Stimulated activated CD8-positive, alpha-beta memory T cell treated with anti-CD3 and anti-CD28 coated beads, Interleukin-7, amount 100 ng/mL, for 24 hours (primary cell): Measurements from ENCODE around the gene PRPF40B.

Experiments used
- DNase-seq: peaks from one replicate; pipeline ENCODE4 v3.0.0-alpha.2; 2020; ENCODE audit warnings: low read depth

The PRPF40B gene

DNA sequence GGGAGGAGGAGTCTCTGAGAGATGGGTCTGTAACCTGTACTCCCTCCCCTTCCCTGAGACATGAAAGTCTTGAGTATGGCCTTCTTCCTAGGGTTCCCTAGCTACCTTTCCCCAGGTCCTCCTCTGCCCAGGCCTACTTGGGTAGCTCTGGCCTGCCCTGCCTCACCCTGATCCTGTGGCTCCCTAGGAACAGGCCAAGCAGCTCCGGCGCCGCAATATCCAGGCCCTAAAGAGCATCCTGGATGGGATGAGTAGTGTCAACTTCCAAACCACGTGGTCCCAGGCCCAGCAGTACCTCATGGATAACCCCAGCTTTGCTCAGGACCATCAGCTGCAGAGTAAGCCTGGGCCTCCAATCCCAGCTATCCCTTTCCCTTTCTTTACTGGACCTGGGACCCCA, 12.3 kb downstream of the PRPF40B start:
- no peak for DNase-seq

- DNase-seq: no peak
Measured at GRCh38 chr12:49636574-49636973, 13.2 kb downstream of the PRPF40B start.

GRCh38 chr12:49636979-49637755, 13.8 kb downstream of the PRPF40B start:
- DNase-seq: no peak

- no peak for DNase-seq
Measured at GRCh38 chr12:49641748-49642369, 18.5 kb downstream of the PRPF40B start.

- no peak for DNase-seq
Measured at GRCh38 chr12:49642370-49642802, 19.0 kb downstream of the PRPF40B start.

- DNase-seq: no peak
Measured at GRCh38 chr12:49643135-49643534, 19.8 kb downstream of the PRPF40B start.

GRCh38 chr12:49643961-49644619, 20.7 kb downstream of the PRPF40B start:
- DNase-seq: no peak

- DNase-seq: peak; percentile 65
Measured at GRCh38 chr12:49644620-49644994, 21.2 kb downstream of the PRPF40B start.

DNA sequence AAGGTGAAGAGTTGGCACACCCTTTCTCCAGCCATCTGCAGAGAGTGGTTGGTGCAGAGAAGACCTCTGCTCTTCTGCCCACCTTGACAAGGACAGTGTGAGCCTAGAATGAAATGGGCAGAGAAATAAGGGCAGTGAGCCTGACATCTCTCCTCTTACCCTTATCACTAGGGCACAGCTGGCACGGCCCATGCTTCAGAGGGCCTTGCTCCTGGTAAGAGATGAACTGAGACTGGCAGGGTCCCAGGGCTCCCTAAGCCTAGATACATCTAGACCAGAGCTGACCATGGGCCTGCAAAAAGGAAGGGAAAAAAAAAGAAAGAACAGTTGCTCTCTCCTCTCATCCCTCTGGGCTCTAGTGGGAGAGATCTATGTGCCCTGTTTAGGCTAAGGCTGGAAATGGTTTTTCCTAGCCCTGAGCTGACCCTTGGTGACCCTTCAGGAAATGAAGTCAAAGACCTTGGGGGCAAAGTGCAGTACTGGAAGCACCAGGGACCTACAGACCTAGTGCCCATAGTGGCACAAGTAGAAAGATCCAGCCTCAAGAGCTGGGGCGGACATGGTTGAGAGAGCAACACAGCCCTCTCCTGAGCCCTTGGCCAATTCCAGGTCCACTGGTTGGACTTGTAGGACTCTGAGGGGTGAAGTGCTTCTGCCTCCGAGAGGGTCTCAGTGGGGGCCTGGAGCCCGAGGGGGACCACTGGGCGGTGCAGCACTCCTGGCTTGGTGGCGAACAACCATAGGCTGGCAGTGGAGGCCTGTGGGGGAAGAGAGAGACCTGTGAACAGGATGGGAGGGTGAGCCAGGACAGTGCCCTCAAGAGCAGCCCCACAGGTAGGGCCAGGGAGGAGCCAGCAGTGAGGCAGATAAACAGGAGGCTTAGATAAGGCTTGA, 22.0 kb downstream of the PRPF40B start:
- no peak for DNase-seq

GRCh38 chr12:49646331-49646830, 23.0 kb downstream of the PRPF40B start:
- no peak for DNase-seq

DNA sequence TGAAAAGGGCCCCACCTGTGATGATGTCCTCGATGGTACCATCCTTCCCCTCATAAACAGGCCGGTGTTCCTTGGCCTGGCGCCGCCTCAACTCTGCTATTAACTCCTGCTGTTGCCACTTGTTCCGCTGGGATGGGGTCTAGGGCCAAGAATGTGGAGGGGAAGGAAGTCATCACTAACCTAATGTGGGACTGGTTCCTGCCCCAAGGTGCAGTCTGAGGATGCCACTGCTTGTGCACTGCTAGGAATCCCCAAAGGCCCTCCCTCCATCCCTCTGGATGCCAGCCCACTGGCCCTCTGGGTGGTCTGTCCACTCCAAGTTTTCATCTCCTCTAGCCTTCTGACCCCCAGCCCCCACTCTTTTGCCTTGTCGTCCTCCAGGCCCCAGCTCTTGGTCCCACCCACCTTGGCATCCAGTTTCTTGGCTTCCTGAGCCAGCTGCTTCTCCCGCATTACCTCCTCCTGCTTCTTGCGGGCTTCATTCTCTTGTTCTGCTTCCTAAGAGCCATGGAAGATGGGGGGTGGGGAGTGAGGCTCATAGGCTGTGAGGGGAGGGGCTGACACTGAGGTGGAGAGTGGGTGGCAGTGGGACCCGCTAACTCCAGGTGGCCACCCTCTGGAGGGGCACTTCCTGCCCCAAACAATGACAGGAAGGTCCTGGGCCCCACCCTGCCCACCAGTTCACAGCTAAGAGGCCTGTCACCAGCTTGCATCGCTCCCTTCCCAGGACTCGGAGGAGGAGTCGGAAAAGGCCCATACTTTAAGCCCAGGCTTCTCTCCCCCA, 23.7 kb downstream of the PRPF40B start:
- DNase-seq: no peak

DNA sequence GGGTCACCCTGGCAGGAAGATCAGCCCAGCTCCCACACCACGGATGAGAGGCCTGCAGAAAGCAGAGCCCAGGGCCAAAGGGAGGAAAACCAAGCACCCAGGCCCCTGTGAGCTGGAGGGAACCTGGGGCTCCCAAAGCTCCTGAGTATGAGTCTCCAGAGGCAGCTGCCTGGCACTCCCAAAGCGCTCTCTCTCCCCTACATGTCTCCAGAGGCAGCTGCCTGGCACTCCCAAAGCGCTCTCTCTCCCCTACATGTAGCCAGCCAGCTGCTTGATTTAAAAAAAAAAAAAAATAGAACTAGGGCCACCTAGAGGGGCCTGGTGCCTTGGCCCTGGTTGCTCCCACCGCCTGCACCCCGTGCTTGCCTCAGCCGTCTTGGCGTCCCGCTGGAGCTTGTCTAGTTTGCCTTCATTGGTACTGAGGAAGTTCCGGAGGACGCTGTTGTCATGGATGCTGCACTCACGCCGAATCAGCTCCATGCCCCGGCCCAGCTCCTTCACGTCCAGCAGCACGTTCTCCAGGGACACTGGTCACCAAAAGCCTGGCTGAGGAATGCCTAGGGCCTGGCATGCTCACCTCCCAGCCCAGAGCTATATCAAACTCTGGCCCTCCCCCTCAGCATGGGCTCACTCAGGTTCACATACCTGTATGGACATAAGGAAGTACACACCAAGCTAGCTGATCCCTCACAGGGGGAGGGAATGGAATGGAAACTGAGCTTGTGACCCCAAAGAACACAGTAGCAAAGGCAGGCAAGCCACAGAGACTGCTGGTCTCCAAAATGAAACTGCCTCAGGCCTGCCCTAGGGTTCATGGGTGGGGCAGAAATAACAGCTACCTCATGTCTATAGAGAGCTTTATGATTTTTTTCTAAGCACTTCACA, 24.7 kb downstream of the PRPF40B start:
- DNase-seq: no peak

GRCh38 chr12:49648712-49649003, 25.3 kb downstream of the PRPF40B start:
- DNase-seq: no peak

- DNase-seq: no peak
Measured at GRCh38 chr12:49649445-49649844, 26.1 kb downstream of the PRPF40B start.

- no peak for DNase-seq
Measured at GRCh38 chr12:49649892-49650291, 26.5 kb downstream of the PRPF40B start.

- DNase-seq: no peak
Measured at GRCh38 chr12:49651855-49652254, 28.5 kb downstream of the PRPF40B start.

GRCh38 chr12:49652921-49653520, 29.7 kb downstream of the PRPF40B start:
- no peak for DNase-seq

DNA sequence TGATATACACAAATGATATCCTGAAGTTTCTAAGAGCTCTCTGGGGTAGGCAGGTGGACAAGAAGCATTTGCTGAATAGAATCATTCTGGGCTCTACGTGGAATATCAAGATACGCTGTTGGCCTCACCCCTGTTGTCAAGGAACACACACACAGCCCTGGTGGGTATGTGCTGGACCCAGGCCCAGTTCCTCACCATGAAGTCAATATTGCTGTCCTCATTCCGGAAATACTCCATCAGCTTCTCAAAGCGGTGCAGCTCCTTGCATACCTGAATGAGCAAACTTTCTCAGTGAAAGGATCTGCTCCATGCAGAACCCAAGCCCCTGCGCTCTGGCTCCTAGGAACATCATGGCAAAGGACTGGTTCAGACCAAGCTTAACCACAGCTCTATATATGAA, 31.4 kb downstream of the PRPF40B start:
- DNase-seq: no peak

DNA sequence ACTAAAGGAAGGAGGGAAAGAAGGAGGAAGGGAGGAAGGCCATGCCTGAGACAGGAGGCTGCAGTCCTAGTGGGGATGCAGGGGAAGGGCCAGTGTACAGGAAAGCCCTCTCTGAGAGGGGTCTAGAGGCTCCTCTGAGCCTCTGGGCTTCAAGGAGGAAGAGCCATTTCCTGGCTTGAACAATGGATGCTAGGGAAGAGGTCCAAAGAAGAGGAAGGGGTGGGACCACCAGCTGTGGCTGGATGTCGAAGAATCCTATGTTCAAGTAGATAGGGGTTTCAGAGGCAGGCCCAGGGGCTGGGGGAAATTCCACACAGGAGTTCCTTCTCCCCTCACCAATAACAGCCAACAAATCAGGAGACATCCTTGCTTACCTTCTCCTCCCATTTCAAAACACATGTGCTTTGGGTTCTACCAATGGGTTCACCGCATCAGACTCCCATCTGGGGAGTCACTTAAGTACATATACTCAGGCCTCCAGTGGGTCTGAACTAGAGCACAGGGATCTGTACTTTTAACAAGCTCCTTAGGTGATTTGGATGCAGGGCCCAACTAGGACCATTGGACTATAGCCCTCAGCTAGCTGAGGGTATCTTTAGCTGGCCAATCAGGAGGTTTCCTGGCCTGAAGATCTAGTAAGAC, 32.4 kb downstream of the PRPF40B start:
- DNase-seq: no peak
